Subcutaneous adipose tissue (tissue), 4 donors: Measurements from ENCODE around the gene SIAH3. TPM values are rescaled to one million over a fixed set of nuclear protein-coding genes. Genes with fewer than 3 reads are reported as not detected.

Experiments used
- total RNA-seq, 4 donors: library from RNA; depleted of rRNA; stranded (reverse); fragments of >200 nt; gene quantifications; one replicate each; pipeline ENCODE4 v1.1.0, GENCODE V29; 2016
- TF ChIP-seq, protein P1 (sequence below): fragments of 450-650 bp; IDR thresholded peaks from one replicate; pipeline ENCODE4 v1.5.1; 2016; ENCODE audit warnings: low read depth, mild to moderate bottlenecking, control low read depth, antibody characterized with exemption, moderate library complexity

Gene SIAH3
- total RNA-seq, 4 donors from 2014 or later, result not detected

GRCh38 chr13:45886466-45886865 is 34.9 kb upstream of the SIAH3 start:
- TF ChIP-seq, protein P1, sequence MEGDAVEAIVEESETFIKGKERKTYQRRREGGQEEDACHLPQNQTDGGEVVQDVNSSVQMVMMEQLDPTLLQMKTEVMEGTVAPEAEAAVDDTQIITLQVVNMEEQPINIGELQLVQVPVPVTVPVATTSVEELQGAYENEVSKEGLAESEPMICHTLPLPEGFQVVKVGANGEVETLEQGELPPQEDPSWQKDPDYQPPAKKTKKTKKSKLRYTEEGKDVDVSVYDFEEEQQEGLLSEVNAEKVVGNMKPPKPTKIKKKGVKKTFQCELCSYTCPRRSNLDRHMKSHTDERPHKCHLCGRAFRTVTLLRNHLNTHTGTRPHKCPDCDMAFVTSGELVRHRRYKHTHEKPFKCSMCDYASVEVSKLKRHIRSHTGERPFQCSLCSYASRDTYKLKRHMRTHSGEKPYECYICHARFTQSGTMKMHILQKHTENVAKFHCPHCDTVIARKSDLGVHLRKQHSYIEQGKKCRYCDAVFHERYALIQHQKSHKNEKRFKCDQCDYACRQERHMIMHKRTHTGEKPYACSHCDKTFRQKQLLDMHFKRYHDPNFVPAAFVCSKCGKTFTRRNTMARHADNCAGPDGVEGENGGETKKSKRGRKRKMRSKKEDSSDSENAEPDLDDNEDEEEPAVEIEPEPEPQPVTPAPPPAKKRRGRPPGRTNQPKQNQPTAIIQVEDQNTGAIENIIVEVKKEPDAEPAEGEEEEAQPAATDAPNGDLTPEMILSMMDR, result no peak

DNA sequence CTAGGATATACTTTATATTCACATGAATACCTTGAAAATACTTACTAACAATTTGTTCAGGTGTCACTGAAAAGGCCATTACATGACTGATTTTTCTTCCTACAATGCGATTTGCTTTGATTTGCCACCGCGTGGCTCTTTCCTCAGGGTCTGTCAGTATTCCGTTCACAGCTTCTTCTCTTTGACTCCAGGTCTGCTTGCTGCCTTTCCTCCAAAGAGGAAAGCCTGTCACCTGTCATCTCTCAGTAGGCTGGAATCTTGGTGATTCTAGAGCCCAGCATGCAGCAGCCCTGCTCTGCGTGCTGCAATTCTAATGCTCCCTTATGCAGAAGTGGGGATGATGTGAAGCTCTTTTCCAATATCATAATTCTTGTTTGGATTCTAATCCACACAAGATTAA is 33.6 kb upstream of the SIAH3 start:
- TF ChIP-seq, protein P1, result no peak

GRCh38 chr13:45882626-45883025 is 31.1 kb upstream of the SIAH3 start:
- TF ChIP-seq, protein P1, result no peak

DNA sequence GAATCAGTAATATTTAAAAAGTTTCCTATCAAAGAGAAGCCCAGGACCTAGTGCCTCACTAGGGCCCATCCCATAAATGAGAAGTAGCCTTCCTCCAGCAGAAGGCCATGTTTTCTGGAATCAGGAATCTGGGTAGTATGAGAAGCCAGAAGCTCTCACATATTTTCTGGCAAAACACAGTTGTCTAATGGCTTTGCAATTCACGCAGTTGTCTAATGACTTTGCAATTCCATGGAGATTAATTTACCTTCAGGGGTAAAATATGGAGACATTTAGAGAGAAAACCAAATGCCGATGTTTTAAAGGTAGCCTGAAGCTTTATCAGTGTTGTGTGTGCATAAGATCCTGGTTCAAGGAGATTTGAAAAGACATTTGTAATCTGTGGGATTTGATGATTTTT is 29.8 kb upstream of the SIAH3 start:
- TF ChIP-seq, protein P1, result no peak

DNA sequence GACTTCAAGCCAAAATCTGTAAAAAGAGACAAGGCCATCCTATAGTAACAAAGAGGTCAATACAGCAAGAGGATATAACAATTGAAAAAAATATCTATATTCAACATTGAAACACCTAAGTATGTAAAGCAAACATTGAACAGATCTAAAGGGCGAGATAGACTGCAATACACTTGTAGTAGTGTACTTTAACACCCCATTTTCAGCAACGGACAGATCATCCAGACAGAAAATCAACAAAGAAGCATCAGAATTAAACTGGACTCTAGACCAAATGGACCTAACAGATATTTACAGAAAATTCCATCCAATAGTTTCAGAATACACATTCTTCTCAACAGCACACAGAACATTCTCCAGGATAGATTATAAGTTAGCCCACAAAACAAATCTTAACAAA is 28.7 kb upstream of the SIAH3 start:
- TF ChIP-seq, protein P1, result no peak

DNA sequence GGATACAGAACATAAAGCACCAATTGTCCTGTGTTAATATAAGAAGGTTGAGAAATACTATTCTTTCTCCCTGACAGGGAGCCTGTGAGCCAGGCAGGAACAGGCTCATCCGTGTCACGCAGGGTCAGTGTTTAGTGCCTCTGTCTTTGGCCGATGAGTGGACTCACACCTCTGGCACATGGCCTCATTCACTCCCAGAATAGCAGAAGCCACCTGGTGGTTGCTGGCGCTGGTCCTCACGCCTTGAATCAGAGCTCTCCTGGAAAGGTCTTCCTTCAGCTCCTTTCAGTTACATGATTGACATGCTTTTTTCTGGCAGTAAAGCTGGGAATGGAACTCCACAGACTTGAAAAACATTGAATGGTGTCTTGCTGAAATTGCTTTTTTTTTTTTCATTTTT is 28.1 kb upstream of the SIAH3 start:
- TF ChIP-seq, protein P1, result no peak

DNA sequence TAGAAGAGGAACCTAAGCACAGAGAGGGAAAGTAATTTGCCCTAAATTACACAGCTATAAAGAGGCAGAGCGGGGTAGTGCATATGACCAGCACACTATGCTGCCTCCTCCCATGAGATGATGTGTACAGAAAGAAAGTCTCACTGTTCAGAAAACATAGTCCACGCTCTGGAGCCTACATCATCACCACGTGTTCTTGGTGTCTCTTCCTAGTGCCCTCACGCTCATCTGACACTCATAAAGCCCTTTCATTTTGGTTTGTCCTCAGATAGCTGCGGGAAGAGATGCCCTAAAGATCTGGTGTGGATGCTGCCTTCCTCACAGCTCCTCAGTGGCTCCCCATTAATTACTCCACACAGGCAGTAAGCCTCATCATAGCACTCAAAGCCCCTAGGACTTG is 27.4 kb upstream of the SIAH3 start:
- TF ChIP-seq, protein P1, result no peak
